HepG2 (cell line): ENCODE data around the gene GFER. TPM values are rescaled to one million over a fixed set of nuclear protein-coding genes. Genes with fewer than 3 reads are reported as not detected.

Source experiments
- ELK4 ChIP-seq: sonication (generic); formaldehyde crosslinking; IDR thresholded peaks from 2 replicates; pipeline ENCODE4 v1.9.0; 2021; ENCODE audit warnings: missing genetic modification reagents, borderline replicate concordance
- FOSL2 ChIP-seq: sonication (generic); formaldehyde crosslinking; IDR thresholded peaks from 2 replicates; pipeline ENCODE4 v1.4.0; 2020; ENCODE audit warnings: missing genetic modification reagents
- PAXIP1 ChIP-seq: sonication (generic); formaldehyde crosslinking; conservative IDR thresholded peaks from 2 replicates; pipeline ENCODE4 v1.4.0; 2020; ENCODE audit warnings: mild to moderate bottlenecking, missing genetic modification reagents, moderate library complexity
- PHF21A ChIP-seq: sonication (generic); formaldehyde crosslinking; IDR thresholded peaks from 2 replicates; pipeline ENCODE4 v1.5.0; 2020; ENCODE audit warnings: mild to moderate bottlenecking, missing genetic modification reagents
- RFXAP ChIP-seq: sonication (generic); formaldehyde crosslinking; IDR thresholded peaks from 2 replicates; pipeline ENCODE4 v1.4.0; 2020; ENCODE audit warnings: missing genetic modification reagents, borderline replicate concordance
- SCMH1 ChIP-seq: sonication (generic); formaldehyde crosslinking; IDR thresholded peaks from 2 replicates; pipeline ENCODE4 v1.9.0; 2021; ENCODE audit warnings: missing genetic modification reagents, mild to moderate bottlenecking, borderline replicate concordance
- SP5 ChIP-seq: IDR thresholded peaks from 2 replicates; pipeline ENCODE4 v1.6.1; 2016; ENCODE audit warnings: low read depth, borderline replicate concordance
- ZBED4 ChIP-seq: sonication (generic); formaldehyde crosslinking; IDR thresholded peaks from 2 replicates; pipeline ENCODE4 v1.4.0; 2020; ENCODE audit warnings: missing genetic modification reagents, borderline replicate concordance
- ZBTB21 ChIP-seq: sonication (generic); formaldehyde crosslinking; IDR thresholded peaks from 2 replicates; pipeline ENCODE4 v1.4.0; 2020; ENCODE audit warnings: missing genetic modification reagents
- ZNF230 ChIP-seq: sonication (generic); formaldehyde crosslinking; IDR thresholded peaks from 2 replicates; pipeline ENCODE4 v1.4.0; 2020; ENCODE audit warnings: mild to moderate bottlenecking, missing genetic modification reagents
- ZNF552 ChIP-seq: sonication (generic); formaldehyde crosslinking; IDR thresholded peaks from 2 replicates; pipeline ENCODE4 v1.9.0; 2022; ENCODE audit warnings: missing genetic modification reagents, mild to moderate bottlenecking, borderline replicate concordance
- polyA plus RNA-seq, 8 experiments: library from polyadenylated mRNA; depleted of rRNA in 3 of 8; stranded (reverse) in 7 of 8; unstranded in 1 of 8; fragments of >200 nt; fragmentation: Illumina TruSeq in 4 of 8; extraction: Trizol in 4 of 8; gene quantifications; 2 replicates each; pipeline versions ENCODE4 v1.2.1 to v1.2.3, GENCODE V29; 2011 to 2016; ENCODE audit warnings: low read depth in 4 of 8, missing spikeins in 1 of 8, mixed read lengths in 1 of 8; ENCODE audit not compliant: insufficient read depth in 1 of 8
- total RNA-seq, 5 experiments: library from RNA; depleted of rRNA; stranded (reverse); fragments of >200 nt; fragmentation: Illumina TruSeq; extraction: Trizol; gene quantifications; 2 replicates each; pipeline ENCODE4 v1.2.3, GENCODE V29; 2016; ENCODE audit warnings: low read depth in 1 of 5
- TF ChIP-seq, protein P1 (sequence below): sonication (generic); formaldehyde crosslinking; IDR thresholded peaks from 2 replicates; pipeline ENCODE4 v1.4.0; 2020; ENCODE audit warnings: missing genetic modification reagents, mild to moderate bottlenecking, borderline replicate concordance

The GFER gene
- total and polyA plus RNA-seq, 2 of the 13 experiments (the other 11 are each of a cell fraction or from before 2014, with no cell fraction given), result 28.6 to 71.7 TPM

DNA sequence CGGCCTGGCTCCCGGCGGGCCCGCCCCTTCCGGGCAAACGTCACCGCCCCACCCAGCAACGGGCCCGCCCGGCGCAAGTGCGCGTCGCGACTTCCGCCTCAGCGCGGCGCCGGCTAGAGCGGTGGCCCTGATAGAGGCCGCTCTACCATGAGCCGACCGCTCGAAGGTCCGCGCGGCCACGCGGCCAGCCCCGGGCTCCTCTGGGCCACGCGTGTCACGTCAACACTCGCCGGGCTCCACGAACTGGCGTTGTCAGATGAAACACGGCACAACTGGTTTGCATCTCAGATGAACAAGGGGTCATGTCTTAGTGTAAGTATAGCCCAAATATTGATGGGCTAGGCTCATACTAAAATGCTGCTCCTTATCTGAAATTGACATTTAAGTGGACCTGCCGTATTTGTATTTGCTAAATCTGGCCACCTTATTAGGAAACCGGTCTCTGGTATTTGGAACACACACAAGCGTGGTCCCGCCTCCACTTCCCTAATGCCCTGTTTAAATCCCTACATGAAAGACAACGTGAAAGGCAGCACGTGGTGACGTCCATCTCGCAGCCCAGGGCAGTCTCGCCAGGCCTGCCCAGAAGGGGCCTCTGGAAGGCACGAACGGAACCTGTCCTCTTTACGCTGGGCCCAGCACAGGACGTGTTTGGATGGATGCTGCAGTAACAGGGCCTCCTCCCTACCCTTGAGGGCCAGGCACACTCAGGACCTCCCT lies 26.0 kb downstream of the GFER start, which contains the start of gene ZNF598 (continued):
- TF ChIP-seq PAXIP1 (CRISPR knock-in tag) (peak; percentile 13; the same call in 1 of the 2 replicates), FOSL2 (CRISPR knock-in tag) (no peak), ZBED4 (CRISPR knock-in tag) (no peak), ZNF230 (0 out of 2 replicates have a peak, but pooled peaks have one; percentile 17), ZNF552 (no peak), RFXAP (CRISPR knock-in tag) (peak; percentile 80), SP5 (CRISPR knock-in tag) (peak; percentile 34; the same call in 1 of the 2 replicates), ZBTB21 (CRISPR knock-in tag) (no peak), PHF21A (CRISPR knock-in tag) (peak; percentile 55), SCMH1 (CRISPR knock-in tag) (no peak), ELK4 (CRISPR knock-in tag) (no peak)
- TF ChIP-seq, protein P1, sequence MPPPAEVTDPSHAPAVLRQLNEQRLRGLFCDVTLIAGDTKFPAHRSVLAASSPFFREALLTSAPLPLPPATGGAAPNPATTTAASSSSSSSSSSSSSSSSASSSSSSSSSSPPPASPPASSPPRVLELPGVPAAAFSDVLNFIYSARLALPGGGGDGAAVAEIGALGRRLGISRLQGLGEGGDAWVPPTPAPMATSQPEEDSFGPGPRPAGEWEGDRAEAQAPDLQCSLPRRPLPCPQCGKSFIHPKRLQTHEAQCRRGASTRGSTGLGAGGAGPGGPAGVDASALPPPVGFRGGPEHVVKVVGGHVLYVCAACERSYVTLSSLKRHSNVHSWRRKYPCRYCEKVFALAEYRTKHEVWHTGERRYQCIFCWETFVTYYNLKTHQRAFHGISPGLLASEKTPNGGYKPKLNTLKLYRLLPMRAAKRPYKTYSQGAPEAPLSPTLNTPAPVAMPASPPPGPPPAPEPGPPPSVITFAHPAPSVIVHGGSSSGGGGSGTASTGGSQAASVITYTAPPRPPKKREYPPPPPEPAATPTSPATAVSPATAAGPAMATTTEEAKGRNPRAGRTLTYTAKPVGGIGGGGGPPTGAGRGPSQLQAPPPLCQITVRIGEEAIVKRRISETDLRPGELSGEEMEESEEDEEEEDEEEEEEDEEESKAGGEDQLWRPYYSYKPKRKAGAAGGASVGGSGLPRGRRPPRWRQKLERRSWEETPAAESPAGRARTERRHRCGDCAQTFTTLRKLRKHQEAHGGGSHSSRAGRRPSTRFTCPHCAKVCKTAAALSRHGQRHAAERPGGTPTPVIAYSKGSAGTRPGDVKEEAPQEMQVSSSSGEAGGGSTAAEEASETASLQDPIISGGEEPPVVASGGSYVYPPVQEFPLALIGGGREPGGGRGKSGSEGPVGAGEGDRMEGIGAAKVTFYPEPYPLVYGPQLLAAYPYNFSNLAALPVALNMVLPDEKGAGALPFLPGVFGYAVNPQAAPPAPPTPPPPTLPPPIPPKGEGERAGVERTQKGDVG (CRISPR knock-in tag), result no peak
